HG03469 (cell line): ENCODE measurements around the gene DBI.

ENCODE experiments used
- ATAC-seq: cut with Tn5 transposase; IDR thresholded peaks from one replicate; pipeline ENCODE4 v1.9.1; 2021; ENCODE audit warnings: mild to moderate bottlenecking, moderate library complexity, moderate number of reproducible peaks; ENCODE audit not compliant: unreplicated experiment

Gene DBI

DNA sequence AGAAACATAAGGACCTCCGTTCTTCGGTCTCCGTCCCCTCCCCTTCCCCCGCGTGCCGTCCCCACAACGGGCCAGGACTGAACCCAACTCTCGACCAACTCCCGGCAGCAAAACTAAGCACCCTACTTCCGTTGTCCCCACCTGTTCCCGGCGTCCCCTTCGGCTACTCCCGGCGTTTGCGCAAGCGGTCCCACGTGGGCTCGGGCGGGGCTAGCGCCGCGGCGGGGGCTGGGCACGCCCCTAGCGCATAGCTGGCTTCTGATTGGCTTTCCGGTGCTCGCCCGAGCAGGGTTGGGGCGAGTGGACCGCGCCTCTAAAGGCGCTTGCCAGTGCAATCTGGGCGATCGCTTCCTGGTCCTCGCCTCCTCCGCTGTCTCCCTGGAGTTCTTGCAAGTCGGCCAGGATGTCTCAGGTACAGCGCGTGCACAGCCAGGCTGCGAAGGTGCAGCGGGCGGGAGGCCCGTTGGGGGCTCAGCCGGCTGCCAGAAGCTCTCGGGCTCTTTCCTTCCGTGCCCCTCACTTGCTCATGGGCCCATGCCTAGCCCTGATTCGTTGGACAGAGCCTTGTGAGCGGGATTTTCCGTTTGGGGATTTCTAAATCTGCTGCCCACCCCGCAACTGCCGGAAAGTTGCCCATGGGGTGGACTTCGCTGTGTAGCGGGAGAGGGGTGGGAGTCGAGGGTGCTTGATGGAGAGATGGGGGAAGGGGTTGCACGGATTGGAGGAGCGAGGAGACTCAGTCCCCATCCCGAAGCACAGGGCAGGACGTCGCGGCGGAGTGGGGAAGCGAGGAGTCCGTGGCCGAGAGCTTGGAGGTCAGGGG, at the start of gene DBI, which contains the start of gene C2orf76:
DBI (plus strand) TSS at position 329 of the 823 bp plus-strand sequence; CDS start at position 404, 75 bp downstream.
C2orf76 (minus strand) TSS at position 186 of the 823 bp plus-strand sequence. CDS start 26,875 bp downstream, outside the sequence.
- ATAC-seq = peak; percentile 97

GRCh38 chr2:119317554-119317953, 49.2 kb upstream of the DBI start:
- ATAC-seq = no peak

DNA sequence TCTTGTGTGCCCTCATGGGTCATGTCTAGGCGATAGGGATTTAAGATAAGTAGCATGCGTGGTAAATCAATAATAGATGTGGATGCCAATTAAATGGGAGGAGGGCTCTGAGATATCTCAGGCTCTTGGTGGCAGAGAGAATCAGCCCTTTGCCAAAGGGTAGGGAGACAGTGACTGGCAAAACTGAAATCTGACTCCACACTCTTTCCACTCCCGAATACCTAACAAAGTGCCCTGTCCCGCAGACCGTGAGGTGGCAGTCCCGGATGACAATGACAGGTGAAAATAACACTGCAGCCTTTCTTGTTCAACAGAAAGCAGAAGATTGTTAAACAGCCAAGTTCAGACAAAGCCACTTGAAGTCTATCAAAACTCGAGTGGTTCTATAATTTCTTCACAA, 47.2 kb upstream of the DBI start:
- no peak for ATAC-seq

DNA sequence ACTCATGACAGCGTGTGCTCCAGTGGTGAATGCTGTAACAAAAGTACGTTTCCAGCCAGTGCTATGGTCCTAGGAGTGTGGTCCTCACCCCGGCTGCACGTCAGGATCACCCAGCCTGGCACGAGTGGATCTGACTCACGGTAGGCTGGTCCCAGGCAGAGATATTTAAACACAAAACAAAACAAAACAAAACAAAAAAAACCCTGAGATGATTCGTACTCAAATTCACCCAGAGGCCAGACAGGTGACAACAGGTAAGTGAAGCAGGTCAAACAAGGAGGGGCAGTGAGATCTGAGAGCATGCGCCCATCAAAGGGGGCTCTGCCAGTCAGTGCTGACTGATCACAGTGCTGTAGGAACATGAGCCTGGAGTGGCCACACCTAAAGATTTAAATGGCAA, 43.3 kb upstream of the DBI start:
- no peak for ATAC-seq

GRCh38 chr2:119324685-119325270, 42.0 kb upstream of the DBI start:
- ATAC-seq = no peak

- no peak for ATAC-seq
These were observed 39.8 kb upstream of the DBI start for GRCh38 chr2:119326938-119327337.

GRCh38 chr2:119327431-119327830, 39.3 kb upstream of the DBI start:
- no peak for ATAC-seq

DNA sequence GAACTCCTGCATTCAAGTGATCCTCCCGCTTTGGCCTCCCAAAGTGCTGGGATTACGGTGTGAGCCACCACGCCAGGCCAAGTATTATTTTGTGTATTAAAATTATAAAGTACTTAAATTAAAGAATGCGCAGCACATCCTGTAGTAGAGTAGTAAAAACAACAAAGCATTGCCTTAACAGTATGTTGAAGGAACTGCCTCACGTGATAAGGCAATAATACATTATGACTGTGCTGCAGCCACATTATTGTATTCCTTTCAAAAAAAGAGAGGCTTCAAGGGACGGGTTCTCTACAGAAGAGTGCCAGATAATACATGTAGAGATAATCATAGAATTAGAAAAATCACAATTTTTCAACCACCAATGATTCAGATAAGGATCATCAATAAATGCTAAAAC, 33.8 kb upstream of the DBI start:
- no peak for ATAC-seq

DNA sequence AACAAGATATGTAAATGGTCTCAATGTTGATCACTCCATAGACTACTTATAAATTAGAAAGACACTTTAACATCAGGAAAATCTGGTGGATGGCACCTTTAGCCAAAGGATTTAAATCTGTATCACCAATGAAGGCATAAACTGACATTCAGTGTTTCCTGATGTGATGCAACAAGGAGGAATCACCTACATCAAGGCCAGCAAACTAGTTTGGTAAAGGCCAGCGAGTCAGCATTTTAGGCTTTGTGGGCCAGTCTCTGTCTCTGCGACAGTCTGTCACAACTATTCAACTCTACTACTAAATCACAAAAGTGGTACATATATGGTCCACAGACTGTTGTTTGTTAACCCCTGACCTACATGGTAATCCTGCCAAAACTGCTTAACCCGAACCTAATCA, 33.4 kb upstream of the DBI start:
- no peak for ATAC-seq

DNA sequence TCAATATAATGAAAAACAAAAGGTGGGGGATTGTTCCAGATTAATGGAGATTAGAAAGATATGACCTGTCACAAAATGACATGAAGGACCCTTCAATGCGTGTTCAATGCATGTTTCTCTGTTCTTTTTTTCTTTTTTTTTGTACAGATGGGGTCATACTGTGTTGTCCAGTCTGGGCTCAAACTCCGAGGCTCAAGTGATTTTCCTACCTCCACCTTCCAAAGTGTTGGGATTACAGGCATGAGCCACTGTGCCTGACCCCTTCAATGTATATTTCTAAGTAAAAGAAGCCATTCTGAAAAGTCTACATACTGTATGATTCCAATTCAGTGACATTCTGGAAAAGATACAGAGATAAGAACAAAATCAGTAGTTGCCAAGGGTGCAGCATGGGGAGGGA, 32.9 kb upstream of the DBI start:
- no peak for ATAC-seq

DNA sequence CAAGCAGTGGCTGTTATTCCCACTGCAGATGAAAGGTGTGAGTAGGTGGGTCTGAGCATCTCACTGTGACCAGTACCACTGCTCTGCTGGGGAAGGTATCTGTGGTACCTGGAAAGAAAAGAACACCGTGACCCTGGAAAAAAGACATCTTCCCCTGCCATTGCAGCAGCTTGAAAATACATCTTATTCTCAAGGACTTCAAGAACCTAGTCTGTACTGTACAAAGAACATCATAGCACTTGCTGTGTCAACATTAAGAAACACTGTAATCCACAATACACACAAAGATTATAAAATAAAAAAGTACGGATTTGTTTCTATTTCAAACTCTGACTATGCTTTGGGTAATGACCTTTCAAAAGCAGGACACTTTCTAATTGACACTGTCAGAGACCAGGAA, 29.0 kb upstream of the DBI start:
- ATAC-seq = no peak

GRCh38 chr2:119338272-119338671, 28.5 kb upstream of the DBI start:
- no peak for ATAC-seq

DNA sequence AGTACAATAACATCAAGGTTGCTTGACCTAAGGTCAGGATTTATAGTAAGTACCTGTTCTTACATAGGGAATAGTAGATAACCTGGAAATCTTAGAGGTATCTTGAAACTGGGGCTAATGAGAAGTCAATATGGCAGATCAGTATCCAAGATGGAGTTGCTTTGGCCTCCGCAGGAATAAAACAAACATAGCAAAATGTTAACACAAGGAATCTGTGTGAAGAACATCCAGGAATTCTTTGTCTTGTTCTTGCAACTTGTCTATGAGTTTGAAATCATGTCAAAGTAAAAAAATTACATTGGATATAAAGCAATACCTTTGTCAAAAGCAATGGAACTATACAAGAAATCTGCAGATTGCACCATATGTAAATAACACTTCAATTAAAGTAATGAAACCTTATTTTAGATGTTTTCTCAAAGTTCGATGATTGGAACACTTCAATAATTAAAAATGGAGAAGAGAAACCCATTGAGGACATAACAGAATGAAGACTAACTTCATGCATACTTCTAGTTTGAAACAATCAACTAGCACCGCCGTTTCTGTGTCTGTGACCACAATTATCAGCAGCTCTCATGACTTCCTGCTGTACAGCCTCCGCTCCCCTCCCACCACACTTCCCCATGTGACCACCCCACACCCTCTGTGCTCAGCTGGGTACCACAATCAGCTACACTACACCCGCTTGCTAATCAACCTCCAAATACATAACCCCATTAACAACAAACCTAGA, 27.8 kb upstream of the DBI start:
- ATAC-seq = peak; percentile 99

- no peak for ATAC-seq
These were observed 27.2 kb upstream of the DBI start for GRCh38 chr2:119339562-119339923.

DNA sequence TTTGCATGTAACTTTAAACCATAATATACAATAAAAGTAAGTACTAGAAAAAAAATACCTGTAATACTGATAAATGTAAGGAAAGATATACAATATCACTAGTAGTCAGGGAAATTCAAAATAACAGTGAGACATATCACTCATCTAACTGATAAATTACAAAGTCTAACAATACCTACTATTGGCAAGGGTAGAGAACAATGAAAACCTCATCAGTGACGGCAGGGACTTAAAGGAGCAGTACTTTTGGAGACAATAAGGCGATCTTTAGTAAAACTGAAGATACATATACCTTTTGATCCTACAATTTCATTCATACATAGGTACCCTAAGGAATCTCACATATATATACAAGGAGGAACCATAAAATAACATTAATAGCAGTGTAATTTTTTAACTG, 25.1 kb upstream of the DBI start:
- no peak for ATAC-seq

DNA sequence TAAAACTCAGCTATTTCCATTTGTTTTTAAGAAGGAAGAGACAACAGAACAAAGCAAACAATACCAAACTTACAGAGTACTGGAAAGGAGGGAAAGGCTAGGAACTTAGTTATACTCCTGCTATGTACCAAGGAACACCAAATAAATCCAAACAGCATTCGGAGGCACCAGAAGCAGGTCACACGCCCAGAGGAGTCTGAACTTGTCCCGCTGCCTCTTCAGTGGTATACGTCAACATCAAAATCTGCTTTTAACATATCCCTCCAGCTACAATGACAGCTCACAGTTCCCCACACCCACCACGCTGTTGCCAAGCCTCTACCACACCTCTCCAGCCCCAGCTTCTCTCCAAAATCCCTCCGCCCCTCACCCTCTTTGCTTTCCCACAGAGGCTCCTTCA, 17.5 kb upstream of the DBI start:
- no peak for ATAC-seq

GRCh38 chr2:119350311-119350998, 16.3 kb upstream of the DBI start:
- ATAC-seq = no peak

DNA sequence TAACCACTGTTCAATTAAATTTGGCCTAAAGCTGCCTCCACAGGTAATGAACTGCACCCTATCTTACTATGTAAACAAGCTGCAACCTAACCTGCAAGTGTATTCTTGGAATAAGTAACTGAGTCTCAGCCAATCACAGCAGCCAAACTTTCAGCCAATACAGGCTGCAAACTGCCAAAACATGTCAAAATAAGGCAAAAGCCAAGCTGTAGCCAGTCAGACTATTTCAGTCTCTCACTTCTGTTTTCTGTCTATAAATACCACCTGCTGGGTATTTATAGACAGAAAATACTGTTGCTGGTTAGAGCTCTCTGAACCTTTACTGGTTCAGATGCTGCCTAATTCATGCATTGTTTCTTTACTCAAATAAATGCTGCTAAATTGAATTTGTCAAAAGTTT, 14.4 kb upstream of the DBI start:
- peak; percentile 95 for ATAC-seq

- ATAC-seq = no peak
These were observed 11.9 kb upstream of the DBI start for GRCh38 chr2:119354860-119355259.

DNA sequence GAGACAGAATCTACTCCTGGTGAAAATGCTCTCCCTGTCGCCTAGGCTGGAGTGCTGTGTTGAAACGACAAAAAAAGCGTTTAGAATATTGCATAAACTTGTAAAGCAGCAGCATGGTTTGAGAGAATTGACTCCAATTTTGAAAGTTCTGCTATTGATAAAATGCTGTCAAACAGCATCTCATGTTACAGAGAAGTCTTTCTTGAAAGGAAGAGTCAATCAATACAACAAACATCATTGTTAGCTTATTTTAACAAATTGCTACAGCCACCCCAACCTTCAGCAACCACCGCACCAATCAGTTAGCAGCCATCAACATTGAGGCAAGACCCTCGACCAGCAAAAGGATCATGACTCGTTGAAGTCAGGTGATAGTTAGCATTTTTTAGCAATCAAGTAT, 7.0 kb upstream of the DBI start:
- no peak for ATAC-seq

DNA sequence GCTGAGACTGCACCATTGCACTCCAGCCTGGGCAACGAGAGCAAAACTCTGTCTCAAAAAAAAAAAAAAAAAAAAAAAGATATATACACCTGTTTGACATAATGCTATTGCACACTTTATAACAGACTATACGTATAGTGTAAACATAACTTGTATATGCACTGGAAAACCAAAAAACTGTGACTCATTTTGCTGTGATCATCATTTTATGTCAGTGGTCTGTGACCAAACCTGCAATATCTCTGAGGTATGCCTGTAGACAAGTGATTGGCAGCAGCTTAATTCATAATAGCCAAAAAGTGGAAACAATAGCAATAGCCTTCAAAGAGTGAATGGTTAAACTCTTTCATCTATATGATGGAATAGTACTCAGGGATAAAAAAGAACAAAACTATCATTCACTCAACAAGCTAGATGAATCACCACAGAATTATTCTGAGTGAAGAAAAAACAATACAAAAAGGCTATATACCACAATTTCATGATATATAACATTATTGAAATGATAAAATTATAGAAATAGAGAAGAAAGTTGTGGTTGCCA, 6.3 kb upstream of the DBI start:
- ATAC-seq = no peak
